A549 treated with Hydrocortisone at 1 μM for 4 hours (cell line): ENCODE measurements around the gene SUCNR1. TPM values are rescaled to one million over a fixed set of nuclear protein-coding genes. Genes with fewer than 3 reads are reported as not detected.

ENCODE experiments used
- total RNA-seq: library from RNA; stranded (reverse); fragments of 200-300 nt; extraction: Qiagen RNA extraction; gene quantifications from 5 replicates; pipeline ENCODE4 v1.2.3, GENCODE V29; 2022

SUCNR1 gene, protein sequence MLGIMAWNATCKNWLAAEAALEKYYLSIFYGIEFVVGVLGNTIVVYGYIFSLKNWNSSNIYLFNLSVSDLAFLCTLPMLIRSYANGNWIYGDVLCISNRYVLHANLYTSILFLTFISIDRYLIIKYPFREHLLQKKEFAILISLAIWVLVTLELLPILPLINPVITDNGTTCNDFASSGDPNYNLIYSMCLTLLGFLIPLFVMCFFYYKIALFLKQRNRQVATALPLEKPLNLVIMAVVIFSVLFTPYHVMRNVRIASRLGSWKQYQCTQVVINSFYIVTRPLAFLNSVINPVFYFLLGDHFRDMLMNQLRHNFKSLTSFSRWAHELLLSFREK
- 0.06 to 0.12 TPM (median 0.09 TPM) in 5 replicates for total RNA-seq

GRCh38 chr3:151873398-151873797 is at the start of gene SUCNR1:
Gene SUCNR1, plus strand, starts transcription at chr3:151873643. Its CDS starts 6,250 bp downstream, at chr3:151879893.

Other genes with a start within 250 kb of the SUCNR1 start
- not detected in 5 replicates for gene AADACL2, start 139.7 kb upstream of the SUCNR1 start, total RNA-seq
- 10.7 to 12.8 TPM (median 12.1 TPM) in 5 replicates for gene AADAC, start 59.5 kb upstream of the SUCNR1 start, total RNA-seq